Measurements from ENCODE around the gene EVA1B. TPM values are rescaled to one million over a fixed set of nuclear protein-coding genes. Genes with fewer than 3 reads are reported as not detected.
A peak's percentile ranks its signal among the peaks of the same experiment; 100 is the strongest.

Gene EVA1B
- total and polyA plus RNA-seq, 2 of the 13 experiments (the other 11 are each of a cell fraction or from before 2014, with no cell fraction given) = 3.9 to 6.6 TPM

DNA sequence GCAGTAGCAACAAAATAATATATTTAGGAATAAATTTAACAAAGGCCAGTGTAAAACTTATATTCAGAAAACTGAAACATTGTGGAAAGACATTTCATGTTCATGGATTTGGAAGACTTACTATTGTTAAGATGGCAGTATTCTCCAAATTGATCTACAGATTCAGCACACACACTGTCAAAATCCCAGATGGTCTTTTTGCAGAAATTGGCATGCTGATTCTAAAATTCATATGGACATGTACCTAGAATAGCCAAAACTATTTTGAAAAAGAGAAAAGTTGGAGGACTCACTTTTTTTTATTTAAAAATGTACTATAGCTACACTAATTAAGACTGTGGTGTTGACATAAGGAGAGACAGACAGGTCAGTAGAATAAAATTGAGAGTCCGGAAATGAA lies 49.2 kb downstream of the EVA1B start (continued):
- TF ChIP-seq, protein P1, sequence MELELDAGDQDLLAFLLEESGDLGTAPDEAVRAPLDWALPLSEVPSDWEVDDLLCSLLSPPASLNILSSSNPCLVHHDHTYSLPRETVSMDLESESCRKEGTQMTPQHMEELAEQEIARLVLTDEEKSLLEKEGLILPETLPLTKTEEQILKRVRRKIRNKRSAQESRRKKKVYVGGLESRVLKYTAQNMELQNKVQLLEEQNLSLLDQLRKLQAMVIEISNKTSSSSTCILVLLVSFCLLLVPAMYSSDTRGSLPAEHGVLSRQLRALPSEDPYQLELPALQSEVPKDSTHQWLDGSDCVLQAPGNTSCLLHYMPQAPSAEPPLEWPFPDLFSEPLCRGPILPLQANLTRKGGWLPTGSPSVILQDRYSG (CRISPR knock-in tag; IDR thresholded peaks at IDR 0.05) = no peak
- TF ChIP-seq, protein P2, sequence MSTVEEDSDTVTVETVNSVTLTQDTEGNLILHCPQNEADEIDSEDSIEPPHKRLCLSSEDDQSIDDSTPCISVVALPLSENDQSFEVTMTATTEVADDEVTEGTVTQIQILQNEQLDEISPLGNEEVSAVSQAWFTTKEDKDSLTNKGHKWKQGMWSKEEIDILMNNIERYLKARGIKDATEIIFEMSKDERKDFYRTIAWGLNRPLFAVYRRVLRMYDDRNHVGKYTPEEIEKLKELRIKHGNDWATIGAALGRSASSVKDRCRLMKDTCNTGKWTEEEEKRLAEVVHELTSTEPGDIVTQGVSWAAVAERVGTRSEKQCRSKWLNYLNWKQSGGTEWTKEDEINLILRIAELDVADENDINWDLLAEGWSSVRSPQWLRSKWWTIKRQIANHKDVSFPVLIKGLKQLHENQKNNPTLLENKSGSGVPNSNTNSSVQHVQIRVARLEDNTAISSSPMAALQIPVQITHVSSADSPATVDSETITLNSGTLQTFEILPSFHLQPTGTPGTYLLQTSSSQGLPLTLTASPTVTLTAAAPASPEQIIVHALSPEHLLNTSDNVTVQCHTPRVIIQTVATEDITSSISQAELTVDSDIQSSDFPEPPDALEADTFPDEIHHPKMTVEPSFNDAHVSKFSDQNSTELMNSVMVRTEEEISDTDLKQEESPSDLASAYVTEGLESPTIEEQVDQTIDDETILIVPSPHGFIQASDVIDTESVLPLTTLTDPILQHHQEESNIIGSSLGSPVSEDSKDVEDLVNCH (CRISPR knock-in tag; IDR thresholded peaks at IDR 0.05) = no peak
- TF ChIP-seq, protein P3, sequence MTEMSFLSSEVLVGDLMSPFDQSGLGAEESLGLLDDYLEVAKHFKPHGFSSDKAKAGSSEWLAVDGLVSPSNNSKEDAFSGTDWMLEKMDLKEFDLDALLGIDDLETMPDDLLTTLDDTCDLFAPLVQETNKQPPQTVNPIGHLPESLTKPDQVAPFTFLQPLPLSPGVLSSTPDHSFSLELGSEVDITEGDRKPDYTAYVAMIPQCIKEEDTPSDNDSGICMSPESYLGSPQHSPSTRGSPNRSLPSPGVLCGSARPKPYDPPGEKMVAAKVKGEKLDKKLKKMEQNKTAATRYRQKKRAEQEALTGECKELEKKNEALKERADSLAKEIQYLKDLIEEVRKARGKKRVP (CRISPR knock-in tag; IDR thresholded peaks at IDR 0.05) = no peak
- TF ChIP-seq NCOR1 (IDR thresholded peaks at IDR 0.05; ENCODE audit: borderline replicate concordance, low read length) (no peak), SNRNP70 (IDR thresholded peaks at IDR 0.05; ENCODE audit: low read depth, low read length) (no peak), TGIF2 (CRISPR knock-in tag; IDR thresholded peaks at IDR 0.05) (no peak)

DNA sequence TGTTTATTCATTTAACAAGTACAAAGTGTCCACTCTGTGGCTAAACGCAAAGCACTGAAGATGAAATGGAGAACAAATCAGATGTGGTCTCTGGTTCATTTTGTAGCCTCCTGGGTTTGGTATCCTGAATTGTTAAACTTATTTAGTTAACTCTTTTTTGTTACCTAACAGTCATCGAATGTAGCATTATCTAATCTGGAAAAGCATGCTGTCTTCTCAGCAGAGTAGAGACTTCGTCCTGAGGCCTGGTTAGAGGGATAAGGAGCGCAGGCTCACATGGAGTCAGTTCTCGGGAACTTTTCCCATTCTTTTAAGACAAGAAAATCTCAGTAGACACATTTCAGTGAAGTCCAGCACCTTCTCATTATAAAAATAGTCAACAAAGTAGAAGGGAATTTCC lies 50.4 kb downstream of the EVA1B start:
- POLR2A ChIA-PET = no interaction called here

More for the DNA sequence above, 50.4 kb downstream of the EVA1B start:
- BruUV-seq (replicated peaks) = TSS peak; percentile 35
- H3K9me3 ChIP-seq (ENCODE audit: low read length) = no peaks in the 10 kb centered on the region
- no peak overlapping the region for H2AFZ ChIP-seq (ENCODE audit: low read length)
- TF ChIP-seq JDP2 (CRISPR knock-in tag; IDR thresholded peaks at IDR 0.05; ENCODE audit: borderline replicate concordance) (no peak), ZNF619 (CRISPR knock-in tag; IDR thresholded peaks at IDR 0.05) (no peak), ZNF343 (CRISPR knock-in tag; IDR thresholded peaks at IDR 0.05) (no peak), KLF13 (CRISPR knock-in tag; IDR thresholded peaks at IDR 0.05) (no peak)
- TF ChIP-seq, protein P4, sequence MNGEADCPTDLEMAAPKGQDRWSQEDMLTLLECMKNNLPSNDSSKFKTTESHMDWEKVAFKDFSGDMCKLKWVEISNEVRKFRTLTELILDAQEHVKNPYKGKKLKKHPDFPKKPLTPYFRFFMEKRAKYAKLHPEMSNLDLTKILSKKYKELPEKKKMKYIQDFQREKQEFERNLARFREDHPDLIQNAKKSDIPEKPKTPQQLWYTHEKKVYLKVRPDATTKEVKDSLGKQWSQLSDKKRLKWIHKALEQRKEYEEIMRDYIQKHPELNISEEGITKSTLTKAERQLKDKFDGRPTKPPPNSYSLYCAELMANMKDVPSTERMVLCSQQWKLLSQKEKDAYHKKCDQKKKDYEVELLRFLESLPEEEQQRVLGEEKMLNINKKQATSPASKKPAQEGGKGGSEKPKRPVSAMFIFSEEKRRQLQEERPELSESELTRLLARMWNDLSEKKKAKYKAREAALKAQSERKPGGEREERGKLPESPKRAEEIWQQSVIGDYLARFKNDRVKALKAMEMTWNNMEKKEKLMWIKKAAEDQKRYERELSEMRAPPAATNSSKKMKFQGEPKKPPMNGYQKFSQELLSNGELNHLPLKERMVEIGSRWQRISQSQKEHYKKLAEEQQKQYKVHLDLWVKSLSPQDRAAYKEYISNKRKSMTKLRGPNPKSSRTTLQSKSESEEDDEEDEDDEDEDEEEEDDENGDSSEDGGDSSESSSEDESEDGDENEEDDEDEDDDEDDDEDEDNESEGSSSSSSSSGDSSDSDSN (CRISPR knock-in tag; IDR thresholded peaks at IDR 0.05) = no peak
- no peak overlapping the region for H3K9ac ChIP-seq (ENCODE audit: insufficient read depth, low read depth, low read length)
- FAIRE-seq (no peak), ATAC-seq (no peak), DNase-seq (ENCODE audit: low spot score) (no peak)
- peaks cover 45% of the 10 kb centered on the region for H3K4me1 ChIP-seq (ENCODE audit: insufficient read depth, low read length)
- intact Hi-C loops (cut with micrococcal nuclease; ENCODE audit: unreplicated experiment) = no loop called here
- 100% methylated on average over 5 of the region's 5 CpGs for WGBS (ENCODE audit: low lambda C conversion rate)
- CTCF ChIA-PET (ENCODE audit: low intra/inter-chr PET ratio, low total read pairs) = no interaction called here
- in situ Hi-C loops (cut with HindIII; ENCODE audit: extremely low pct_ligation_motif_present, low pct_unique_long_range_greater_than_20kb) = no loop called here
- H3K36me3 ChIP-seq (replicated peaks in 1 of 2; ENCODE audit: control insufficient read depth in 1 of 2, insufficient read depth in 2 of 2, low read length in 2 of 2) = peaks cover 4 to 32% of the 10 kb centered on the region in 2 experiments
- no peak overlapping the region for H3K4me2 ChIP-seq (ENCODE audit: low read depth, low read length)
- H3K27me3 ChIP-seq (ENCODE audit: control insufficient read depth in 1 of 2, insufficient read depth in 2 of 2, low read length in 2 of 2) = no peaks in the 10 kb centered on the region
- 0 out of 2 replicates have a peak, but pooled peaks cover 6% of the 10 kb centered on the region for H4K20me1 ChIP-seq (ENCODE audit: insufficient read depth, low read length)
- peaks cover 59% of the 10 kb centered on the region for H3K79me2 ChIP-seq (ENCODE audit: insufficient read depth, low read length)
- H3K27ac ChIP-seq (ENCODE audit: extremely low read length, insufficient read depth, low read length) = no peak overlapping the region
- no peak overlapping the region for H3K4me3 ChIP-seq (replicated peaks in 1 of 3; ENCODE audit: insufficient read depth in 1 of 3, low read depth in 2 of 3, low read length in 3 of 3)
